CD4-positive, alpha-beta T cell (primary cell): ENCODE measurements around the gene PSPH. TPM values are rescaled to one million over a fixed set of nuclear protein-coding genes. Genes with fewer than 3 reads are reported as not detected.

Experiments
- ATAC-seq: fragments of 200-7000 bp; cut with Tn5 transposase; one replicate; pipeline ENCODE4 v1.10.0; 2022; ENCODE audit warnings: mild to moderate bottlenecking; ENCODE audit not compliant: poor library complexity
- CTCF ChIA-PET: fragments of 350-600 bp; sonication (Branson Sonifier 250); formaldehyde crosslinking; loops from one replicate; lab custom pipeline; 2021; ENCODE audit warnings: antibody characterized with exemption, inconsistent platforms; lab: Charles Lee
- POLR2A ChIA-PET: fragments of 350-600 bp; sonication (Branson Sonifier 250); formaldehyde crosslinking; loops from one replicate; lab custom pipeline; 2021; ENCODE audit warnings: antibody characterized with exemption, inconsistent platforms; lab: Charles Lee
- DNase-seq, 14 experiments: peaks; one replicate each; pipeline ENCODE4 v3.0.0-alpha.2; 2013 to 2020; ENCODE audit warnings: mixed read lengths in 2 of 14
- H3K27ac ChIP-seq, 2 donors: one replicate each; pipeline versions ENCODE4 v1.5.1 to v1.7.0; 2013; ENCODE audit warnings: low read length in 2 of 2, low read depth in 1 of 2, mild to moderate bottlenecking in 1 of 2
- H3K27me3 ChIP-seq, 2 experiments: 1 replicate in 1 of 2; 2 replicates in 1 of 2; pipeline versions ENCODE4 v1.6.1 to v1.7.0; 2013; ENCODE audit warnings: low read length in 2 of 2, control low read depth in 1 of 2, mild to moderate bottlenecking in 1 of 2, moderate library complexity in 1 of 2; ENCODE audit not compliant: insufficient read depth in 2 of 2, control insufficient read depth in 1 of 2
- H3K36me3 ChIP-seq: one replicate; pipeline ENCODE4 v1.6.1; 2013; ENCODE audit warnings: low read length, control low read depth; ENCODE audit not compliant: insufficient read depth
- H3K4me1 ChIP-seq: one replicate; pipeline ENCODE4 v1.6.1; 2013; ENCODE audit warnings: low read length, control low read depth; ENCODE audit not compliant: insufficient read depth
- H3K4me3 ChIP-seq: one replicate; pipeline ENCODE4 v1.5.1; 2013; ENCODE audit warnings: mild to moderate bottlenecking, low read length, moderate library complexity
- H3K9me3 ChIP-seq, 2 experiments: 1 replicate in 1 of 2; 2 replicates in 1 of 2; pipeline versions ENCODE4 v1.6.1 to v1.7.0; 2013; ENCODE audit warnings: low read length in 2 of 2, mild to moderate bottlenecking in 2 of 2, control low read depth in 1 of 2, moderate library complexity in 1 of 2; ENCODE audit not compliant: control insufficient read depth in 1 of 2, insufficient read depth in 1 of 2
- H3K27ac Mint-ChIP-seq: one replicate; pipeline ENCODE4 v1.8.0; 2020; ENCODE audit warnings: mixed read lengths
- H3K27me3 Mint-ChIP-seq: one replicate; pipeline ENCODE4 v1.8.0; 2021; ENCODE audit warnings: mixed read lengths
- H3K36me3 Mint-ChIP-seq: one replicate; pipeline ENCODE4 v1.8.0; 2021; ENCODE audit warnings: low read depth, mixed read lengths
- H3K4me1 Mint-ChIP-seq: one replicate; pipeline ENCODE4 v1.8.0; 2021; ENCODE audit warnings: low read depth, mixed read lengths
- H3K4me3 Mint-ChIP-seq: one replicate; pipeline ENCODE4 v1.8.0; 2020; ENCODE audit warnings: mild to moderate bottlenecking, mixed read lengths
- H3K9me3 Mint-ChIP-seq: one replicate; pipeline ENCODE4 v1.8.0; 2020; ENCODE audit warnings: mixed read lengths
- CTCF ChIP-seq: fragments of 200-600 bp; IDR thresholded peaks from one replicate; pipeline ENCODE4 v1.8.0; 2022; ENCODE audit warnings: antibody characterized with exemption, mild to moderate bottlenecking
- intact Hi-C, 2 experiments: fragments of 100-400 bp; cut with DNase I in 1 of 2; cut with micrococcal nuclease in 1 of 2; formaldehyde crosslinking; loops; one replicate each; pipeline versions ENCODE4 v1.15.1 to v1.9.0; 2023 to 2025; cut with DNase I, micrococcal nuclease
- total RNA-seq, 174 experiments: library from RNA in 2 of 174; stranded (reverse) in 2 of 174; gene quantifications; one replicate each; pipeline ENCODE4 v1.2.3 and lab custom pipeline; 2021 to 2026

The PSPH gene
- total RNA-seq, 2 experiments from 2014 or later, result 1.2 to 1.9 TPM

GRCh38 chr7:56091591-56091990 is 40.3 kb upstream of the PSPH start:
- no peaks in the 10 kb centered on the region for H3K27me3 Mint-ChIP-seq
- no peaks in the 10 kb centered on the region for H3K4me1 ChIP-seq
- peaks cover 2% of the 10 kb centered on the region for H3K36me3 ChIP-seq
- no peaks in the 10 kb centered on the region for H3K27me3 ChIP-seq
- ATAC-seq (no peak), DNase-seq (no peak)
- no peaks in the 10 kb centered on the region for H3K9me3 ChIP-seq
- H3K27ac Mint-ChIP-seq, result no peak overlapping the region
- POLR2A ChIA-PET, result interaction anchor here (1.4 kb wide), 1 partner anchor 15 kb away, joined by 6 read pairs; the partner anchor contains the start of gene CHCHD2
- H3K36me3 Mint-ChIP-seq, result peaks cover 18% of the 10 kb centered on the region
- no peak overlapping the region for H3K4me3 Mint-ChIP-seq
- no peaks in the 10 kb centered on the region for H3K4me1 Mint-ChIP-seq
- no peak overlapping the region for H3K4me3 ChIP-seq
- no peak overlapping the region for H3K27ac ChIP-seq
- intact Hi-C loops, result no loop called here
- TF ChIP-seq CTCF, result no peak
- no peaks in the 10 kb centered on the region for H3K9me3 Mint-ChIP-seq
- CTCF ChIA-PET, result no interaction called here

- Mint-ChIP-seq H3K9me3 (no peaks in the 10 kb centered on the region), H3K27ac (no peak overlapping the region), H3K36me3 (peaks cover 28% of the 10 kb centered on the region), H3K4me1 (no peaks in the 10 kb centered on the region), H3K4me3 (no peak overlapping the region), H3K27me3 (no peaks in the 10 kb centered on the region)
- ChIA-PET CTCF (interaction anchor here (0.7 kb wide), 1 partner anchor 623 kb away, joined by 4 read pairs; no protein-coding TSS in a partner anchor), POLR2A (no interaction called here)
- Histone ChIP-seq H3K4me3 (no peak overlapping the region), H3K36me3 (peaks cover 4% of the 10 kb centered on the region), H3K27ac (no peak overlapping the region), H3K27me3 (no peaks in the 10 kb centered on the region), H3K4me1 (no peaks in the 10 kb centered on the region), H3K9me3 (no peaks in the 10 kb centered on the region)
- intact Hi-C loops, result no loop called here
- TF ChIP-seq CTCF, result no peak
- DNase-seq (no peak), ATAC-seq (no peak)
Measured at GRCh38 chr7:56087445-56087844, 36.2 kb upstream of the PSPH start.

GRCh38 chr7:56086761-56087160 is 35.5 kb upstream of the PSPH start:
- H3K27ac ChIP-seq, result no peak overlapping the region
- Mint-ChIP-seq H3K9me3 (no peaks in the 10 kb centered on the region), H3K4me3 (no peak overlapping the region)

More at GRCh38 chr7:56086761-56087160, 35.5 kb upstream of the PSPH start:
- H3K4me1 Mint-ChIP-seq, result no peaks in the 10 kb centered on the region
- ChIA-PET POLR2A (no interaction called here), CTCF (no interaction called here)
- Histone ChIP-seq H3K9me3 (no peaks in the 10 kb centered on the region), H3K4me1 (no peaks in the 10 kb centered on the region), H3K4me3 (no peak overlapping the region), H3K27me3 (no peaks in the 10 kb centered on the region), H3K36me3 (peaks cover 8% of the 10 kb centered on the region)
- intact Hi-C loops, result no loop called here
- H3K27ac Mint-ChIP-seq, result no peak overlapping the region
- ATAC-seq (no peak), DNase-seq (no peak)
- no peak for TF ChIP-seq CTCF
- H3K27me3 Mint-ChIP-seq, result no peaks in the 10 kb centered on the region
- peaks cover 35% of the 10 kb centered on the region for H3K36me3 Mint-ChIP-seq
